Measurements from ENCODE around the gene SNCAIP. TPM values are rescaled to one million over a fixed set of nuclear protein-coding genes. Genes with fewer than 3 reads are reported as not detected.

Gene SNCAIP
- total RNA-seq, 4 donors from 2014 or later, result 0.57 to 12.4 (median 1.7) TPM

DNA sequence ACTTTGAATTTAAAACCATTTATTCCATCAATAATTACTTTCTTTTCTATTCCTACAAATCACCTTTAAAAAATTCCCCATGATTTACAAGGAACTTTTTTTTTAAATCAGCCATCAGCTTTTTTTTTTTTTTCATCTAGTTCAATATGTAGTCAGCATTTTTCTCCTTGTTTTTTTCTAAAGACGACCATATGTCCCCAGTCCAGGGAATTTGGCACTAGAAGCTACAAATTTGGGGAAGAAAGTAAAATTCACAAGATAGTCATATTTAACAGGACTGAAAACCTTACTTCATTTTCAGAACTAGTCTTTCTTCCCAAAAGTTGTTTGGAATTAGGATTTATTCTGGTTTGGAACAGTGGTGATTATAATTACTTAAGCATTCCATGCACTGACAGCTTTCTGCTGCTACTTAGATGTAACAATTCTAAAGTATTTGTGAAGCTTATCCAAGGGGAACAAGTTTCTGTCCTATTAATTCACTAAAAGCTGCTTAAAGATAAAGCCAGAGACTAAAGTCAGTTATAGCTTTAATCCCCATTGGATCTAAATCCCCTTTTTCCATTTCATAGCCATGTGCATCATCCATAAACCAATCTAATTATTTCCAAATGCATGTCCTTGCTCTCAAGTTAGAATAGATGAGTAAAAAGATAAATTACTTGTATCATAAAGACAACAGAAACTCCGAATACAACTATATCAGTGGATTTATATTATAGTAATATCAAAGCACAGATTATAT lies 7.4 kb upstream of the SNCAIP start:
- TF ChIP-seq POLR2A (IDR thresholded peaks at IDR 0.05), result no peak
- TF ChIP-seq, protein P1, sequence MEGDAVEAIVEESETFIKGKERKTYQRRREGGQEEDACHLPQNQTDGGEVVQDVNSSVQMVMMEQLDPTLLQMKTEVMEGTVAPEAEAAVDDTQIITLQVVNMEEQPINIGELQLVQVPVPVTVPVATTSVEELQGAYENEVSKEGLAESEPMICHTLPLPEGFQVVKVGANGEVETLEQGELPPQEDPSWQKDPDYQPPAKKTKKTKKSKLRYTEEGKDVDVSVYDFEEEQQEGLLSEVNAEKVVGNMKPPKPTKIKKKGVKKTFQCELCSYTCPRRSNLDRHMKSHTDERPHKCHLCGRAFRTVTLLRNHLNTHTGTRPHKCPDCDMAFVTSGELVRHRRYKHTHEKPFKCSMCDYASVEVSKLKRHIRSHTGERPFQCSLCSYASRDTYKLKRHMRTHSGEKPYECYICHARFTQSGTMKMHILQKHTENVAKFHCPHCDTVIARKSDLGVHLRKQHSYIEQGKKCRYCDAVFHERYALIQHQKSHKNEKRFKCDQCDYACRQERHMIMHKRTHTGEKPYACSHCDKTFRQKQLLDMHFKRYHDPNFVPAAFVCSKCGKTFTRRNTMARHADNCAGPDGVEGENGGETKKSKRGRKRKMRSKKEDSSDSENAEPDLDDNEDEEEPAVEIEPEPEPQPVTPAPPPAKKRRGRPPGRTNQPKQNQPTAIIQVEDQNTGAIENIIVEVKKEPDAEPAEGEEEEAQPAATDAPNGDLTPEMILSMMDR (IDR thresholded peaks at IDR 0.05), result no peak
- Histone ChIP-seq H3K27me3 (no peaks in the 10 kb centered on the region), H3K27ac (no peak overlapping the region), H3K9me3 (no peaks in the 10 kb centered on the region), H3K4me3 (no peak overlapping the region), H3K4me1 (no peaks in the 10 kb centered on the region), H3K36me3 (no peaks in the 10 kb centered on the region)
- no peak for DNase-seq

DNA sequence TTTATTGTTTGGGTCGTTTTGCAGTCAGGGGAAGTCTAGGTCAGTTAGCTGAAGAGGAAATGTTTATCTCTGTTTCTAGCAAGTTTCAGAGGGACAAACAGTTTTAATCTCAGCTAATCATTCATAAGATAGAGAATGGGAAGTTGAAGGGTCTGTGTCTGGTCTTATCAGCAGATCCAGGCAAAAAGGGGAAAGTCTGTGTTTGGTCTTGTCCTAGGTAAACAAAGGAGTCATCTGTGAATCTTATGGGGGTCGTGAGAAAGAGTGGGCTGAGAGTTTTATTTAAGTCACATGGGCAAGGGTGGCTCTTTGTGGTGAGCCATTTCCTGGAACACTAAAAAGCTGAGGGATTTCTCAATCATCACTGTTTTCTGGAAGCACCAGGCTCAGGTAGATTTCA lies 5.6 kb upstream of the SNCAIP start:
- no peak for DNase-seq
- TF ChIP-seq POLR2A (IDR thresholded peaks at IDR 0.05), result no peak
- TF ChIP-seq, protein P1 (IDR thresholded peaks at IDR 0.05), result no peak
- no peak overlapping the region for H3K27ac ChIP-seq

DNA sequence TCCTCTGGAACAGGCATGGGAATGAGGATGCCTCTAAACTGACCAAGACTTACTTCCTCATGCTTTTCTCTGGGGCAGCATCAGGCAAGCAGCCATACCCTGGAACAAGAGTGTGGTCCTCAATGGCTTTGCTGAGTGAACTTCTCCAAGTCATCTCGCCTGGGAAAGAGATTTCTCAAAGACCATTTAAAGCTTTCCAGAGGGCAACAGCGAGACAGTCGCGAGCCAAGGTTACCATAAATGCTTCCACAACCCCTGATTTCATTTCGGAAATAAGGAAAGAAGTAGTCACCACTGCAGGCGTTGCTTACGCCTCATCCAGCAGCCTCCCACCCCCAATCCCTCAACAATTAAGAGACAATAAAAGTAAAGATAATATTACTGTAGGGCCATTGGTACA lies 1.1 kb upstream of the SNCAIP start:
- no peak overlapping the region for H3K4me3 ChIP-seq
- DNase-seq, result no peak
- H3K4me1 ChIP-seq, result peaks cover 0 to 9% (median 0%) of the 10 kb centered on the region in 4 donors
- peak overlapping the region in 2 of 4 donors; percentile 46 to 50 for H3K27ac ChIP-seq
- no peaks in the 10 kb centered on the region for H3K27me3 ChIP-seq
- H3K36me3 ChIP-seq, result no peaks in the 10 kb centered on the region
- TF ChIP-seq, protein P1 (IDR thresholded peaks at IDR 0.05), result no peak
- no peak for TF ChIP-seq POLR2A (IDR thresholded peaks at IDR 0.05)
- H3K9me3 ChIP-seq, result no peaks in the 10 kb centered on the region

More for the DNA sequence above, 5.6 kb upstream of the SNCAIP start:
- Histone ChIP-seq H3K4me3 (no peak overlapping the region), H3K36me3 (no peaks in the 10 kb centered on the region), H3K4me1 (no peaks in the 10 kb centered on the region), H3K27me3 (no peaks in the 10 kb centered on the region), H3K9me3 (no peaks in the 10 kb centered on the region)

DNA sequence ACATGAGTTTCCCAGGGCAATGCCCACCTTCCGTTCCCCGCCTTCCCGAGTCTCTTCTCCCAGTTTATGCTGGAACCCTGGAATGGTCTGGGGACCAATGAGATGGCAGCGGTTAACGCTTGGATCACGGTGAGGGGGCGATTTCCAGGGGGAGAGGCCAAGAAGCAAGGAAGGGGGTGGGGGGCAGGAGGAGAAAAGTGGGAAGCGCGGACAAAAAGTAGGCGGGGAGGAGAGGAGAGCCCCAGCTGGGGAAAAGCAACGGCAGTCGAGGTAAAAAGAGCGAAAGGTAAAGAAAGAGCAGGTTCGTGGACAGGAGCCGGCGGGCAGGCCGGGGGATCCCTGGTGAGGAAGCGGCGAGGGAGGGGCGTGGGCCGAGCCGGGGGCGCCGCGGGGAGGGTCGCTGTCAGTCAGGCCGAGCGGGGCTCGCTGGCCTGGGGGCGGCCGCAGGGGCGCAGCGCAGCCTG lies 508 bp upstream of the SNCAIP start:
- Histone ChIP-seq H3K36me3 (no peaks in the 10 kb centered on the region), H3K4me1 (peaks cover 0 to 9% (median 0%) of the 10 kb centered on the region in 4 donors), H3K9me3 (no peaks in the 10 kb centered on the region), H3K4me3 (peak overlapping the region; percentile 14 to 60 (median 48)), H3K27me3 (no peaks in the 10 kb centered on the region), H3K27ac (peak overlapping the region in 3 of 4 donors; percentile 42 to 50 (median 46))
- TF ChIP-seq, protein P1 (IDR thresholded peaks at IDR 0.05), result no peak
- no peak for TF ChIP-seq POLR2A (IDR thresholded peaks at IDR 0.05)
- DNase-seq, result no peak

DNA sequence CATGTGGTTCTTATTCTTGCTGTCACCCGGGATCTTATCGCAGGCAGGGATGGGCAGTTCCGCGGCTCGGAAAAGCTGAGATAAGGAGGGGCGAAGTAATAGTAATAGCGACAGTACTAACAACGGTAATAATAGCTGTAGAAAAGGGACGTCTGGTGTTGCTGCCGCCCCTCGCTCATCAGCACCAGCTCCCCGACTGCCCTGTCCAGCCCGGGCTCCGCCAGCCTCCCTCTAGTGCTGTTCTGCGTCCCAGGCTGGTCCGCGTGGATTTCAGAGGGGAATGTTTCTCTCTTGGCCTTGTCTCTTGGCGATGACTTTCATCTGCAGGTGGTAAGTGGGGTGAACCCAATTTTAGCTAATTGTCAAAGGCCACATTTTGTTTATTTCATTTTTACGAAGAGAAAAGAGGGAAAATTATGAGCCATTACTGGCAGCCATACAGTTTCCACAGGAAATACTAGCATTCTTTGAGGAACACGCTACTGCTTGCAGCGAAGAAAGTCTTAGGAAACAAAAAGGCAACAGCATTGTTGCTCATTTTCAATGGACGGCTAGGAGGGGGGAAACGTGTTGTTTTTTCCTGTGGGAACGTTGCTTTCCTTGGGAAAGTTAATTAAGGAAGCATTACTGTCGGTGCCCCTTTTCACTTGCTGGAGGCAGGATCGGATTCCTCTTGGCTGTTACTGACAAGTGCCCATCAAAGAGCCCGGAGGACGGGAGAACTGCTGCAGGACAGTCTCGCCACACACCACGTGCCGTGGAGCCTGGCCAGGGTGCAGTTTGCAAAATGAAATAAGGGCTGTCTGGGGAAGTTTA lies 762 bp downstream of the SNCAIP start:
- H3K27me3 ChIP-seq, result no peaks in the 10 kb centered on the region
- no peak for TF ChIP-seq POLR2A (IDR thresholded peaks at IDR 0.05)
- TF ChIP-seq, protein P1 (IDR thresholded peaks at IDR 0.05), result no peak
- peaks cover 0 to 9% (median 0%) of the 10 kb centered on the region in 4 donors for H3K4me1 ChIP-seq
- DNase-seq, result peak in 1 of 3 donors; percentile 46
- peak overlapping the region in 3 of 4 donors; percentile 46 to 60 (median 60) for H3K27ac ChIP-seq
- H3K4me3 ChIP-seq, result peak overlapping the region; percentile 27 to 60 (median 48)
- H3K9me3 ChIP-seq, result no peaks in the 10 kb centered on the region
- no peaks in the 10 kb centered on the region for H3K36me3 ChIP-seq
